Measurements from ENCODE around the gene NEO1.

NEO1 gene

GRCh38 chr15:73240866-73241499, 188.7 kb downstream of the NEO1 start:
- no peak overlapping the region for H3K23ac ChIP-seq (ENCODE audit: low read length)
- peaks cover 1% of the 10 kb centered on the region for H3K9me3 ChIP-seq (ENCODE audit: insufficient read depth, low read depth, low read length)
- no peak overlapping the region for H4K8ac ChIP-seq (ENCODE audit: low read depth, low read length)
- no peak overlapping the region for H2AFZ ChIP-seq (ENCODE audit: insufficient read depth, low read length, poor library complexity)
- H4K12ac ChIP-seq (ENCODE audit: low read depth, low read length), result no peak overlapping the region
- no peak overlapping the region for H3K4me2 ChIP-seq (ENCODE audit: low read length)
- H3K9ac ChIP-seq (ENCODE audit: low read length), result no peak overlapping the region
- no peaks in the 10 kb centered on the region for H3K4me1 ChIP-seq (ENCODE audit: control insufficient read depth in 1 of 2, insufficient read depth in 2 of 2, low read length in 2 of 2)
- no peak overlapping the region for H3K4me3 ChIP-seq (ENCODE audit: low read depth, low read length)
- H3K27ac ChIP-seq (ENCODE audit: low read depth, low read length), result no peak overlapping the region
- H3K4ac ChIP-seq (ENCODE audit: low read depth, low read length), result no peak overlapping the region
- H2AK5ac ChIP-seq (ENCODE audit: low read length), result no peak overlapping the region
- H3K18ac ChIP-seq (ENCODE audit: low read length), result no peak overlapping the region
- H3K79me1 ChIP-seq (ENCODE audit: low read length), result no peaks in the 10 kb centered on the region
- no peaks in the 10 kb centered on the region for H3K36me3 ChIP-seq (ENCODE audit: control insufficient read depth in 1 of 2, insufficient read depth in 2 of 2, low read length in 2 of 2)
- H3K14ac ChIP-seq (ENCODE audit: low read length), result no peak overlapping the region
- no peak overlapping the region for H2BK5ac ChIP-seq (ENCODE audit: low read depth, low read length, poor library complexity)
- no CpG with 5 or more reads among the region's 4 CpGs for WGBS (ENCODE audit: extremely low coverage, insufficient coverage, insufficient read length)
- peak; percentile 63 to 94 for DNase-seq
- H3K27me3 ChIP-seq (ENCODE audit: insufficient read depth, low read length), result no peaks in the 10 kb centered on the region
- no peak overlapping the region for H2BK12ac ChIP-seq (ENCODE audit: low read length)
- H4K91ac ChIP-seq (ENCODE audit: low read depth, low read length), result no peak overlapping the region
- H3K79me2 ChIP-seq (ENCODE audit: control insufficient read depth, insufficient read depth, low read length, poor library complexity), result no peaks in the 10 kb centered on the region
- H2BK120ac ChIP-seq (ENCODE audit: insufficient read depth, low read length, poor library complexity), result no peak overlapping the region

- no peaks in the 10 kb centered on the region for H3K27me3 ChIP-seq (ENCODE audit: insufficient read depth, low read length)
Measured at GRCh38 chr15:73244333-73244732, 192.1 kb downstream of the NEO1 start.

GRCh38 chr15:73246439-73246838, 194.2 kb downstream of the NEO1 start:
- Histone ChIP-seq H2BK5ac (ENCODE audit: low read depth, low read length, poor library complexity) (no peak overlapping the region), H3K9ac (ENCODE audit: low read length) (no peak overlapping the region), H3K4ac (ENCODE audit: low read depth, low read length) (no peak overlapping the region), H2BK12ac (ENCODE audit: low read length) (no peak overlapping the region), H4K12ac (ENCODE audit: low read depth, low read length) (no peak overlapping the region), H3K18ac (ENCODE audit: low read length) (no peak overlapping the region), H3K36me3 (ENCODE audit: control insufficient read depth in 1 of 2, insufficient read depth in 2 of 2, low read length in 2 of 2) (peaks cover 0 to 1% of the 10 kb centered on the region in 2 experiments), H3K27me3 (ENCODE audit: insufficient read depth, low read length) (no peaks in the 10 kb centered on the region), H3K4me1 (ENCODE audit: control insufficient read depth in 1 of 2, insufficient read depth in 2 of 2, low read length in 2 of 2) (no peaks in the 10 kb centered on the region), H3K79me1 (ENCODE audit: low read length) (no peaks in the 10 kb centered on the region), H3K27ac (ENCODE audit: low read depth, low read length) (no peak overlapping the region), H2BK120ac (ENCODE audit: insufficient read depth, low read length, poor library complexity) (no peak overlapping the region), H3K23ac (ENCODE audit: low read length) (no peak overlapping the region), H3K4me3 (ENCODE audit: low read depth, low read length) (no peak overlapping the region), H3K79me2 (ENCODE audit: control insufficient read depth, insufficient read depth, low read length, poor library complexity) (no peaks in the 10 kb centered on the region), H4K91ac (ENCODE audit: low read depth, low read length) (no peak overlapping the region), H3K4me2 (ENCODE audit: low read length) (no peak overlapping the region), H2AFZ (ENCODE audit: insufficient read depth, low read length, poor library complexity) (no peak overlapping the region), H3K9me3 (ENCODE audit: insufficient read depth, low read depth, low read length) (no peaks in the 10 kb centered on the region), H2AK5ac (ENCODE audit: low read length) (no peak overlapping the region), H3K14ac (ENCODE audit: low read length) (no peak overlapping the region), H4K8ac (ENCODE audit: low read depth, low read length) (no peak overlapping the region)
- DNase-seq, result peak; percentile 51 to 75

More at GRCh38 chr15:73244333-73244732, 192.1 kb downstream of the NEO1 start:
- Histone ChIP-seq H2AK5ac (ENCODE audit: low read length) (no peak overlapping the region), H3K79me1 (ENCODE audit: low read length) (no peaks in the 10 kb centered on the region), H3K4ac (ENCODE audit: low read depth, low read length) (no peak overlapping the region), H4K8ac (ENCODE audit: low read depth, low read length) (no peak overlapping the region), H3K9ac (ENCODE audit: low read length) (no peak overlapping the region), H3K18ac (ENCODE audit: low read length) (no peak overlapping the region), H2BK5ac (ENCODE audit: low read depth, low read length, poor library complexity) (no peak overlapping the region), H3K4me2 (ENCODE audit: low read length) (no peak overlapping the region), H3K23ac (ENCODE audit: low read length) (no peak overlapping the region), H3K4me1 (ENCODE audit: control insufficient read depth in 1 of 2, insufficient read depth in 2 of 2, low read length in 2 of 2) (no peaks in the 10 kb centered on the region), H3K36me3 (ENCODE audit: control insufficient read depth in 1 of 2, insufficient read depth in 2 of 2, low read length in 2 of 2) (peaks cover 0 to 1% of the 10 kb centered on the region in 2 experiments), H4K12ac (ENCODE audit: low read depth, low read length) (no peak overlapping the region), H3K4me3 (ENCODE audit: low read depth, low read length) (no peak overlapping the region), H3K9me3 (ENCODE audit: insufficient read depth, low read depth, low read length) (no peaks in the 10 kb centered on the region), H2BK120ac (ENCODE audit: insufficient read depth, low read length, poor library complexity) (no peak overlapping the region), H3K14ac (ENCODE audit: low read length) (no peak overlapping the region), H2BK12ac (ENCODE audit: low read length) (no peak overlapping the region), H3K27ac (ENCODE audit: low read depth, low read length) (no peak overlapping the region), H2AFZ (ENCODE audit: insufficient read depth, low read length, poor library complexity) (no peak overlapping the region), H3K79me2 (ENCODE audit: control insufficient read depth, insufficient read depth, low read length, poor library complexity) (no peaks in the 10 kb centered on the region), H4K91ac (ENCODE audit: low read depth, low read length) (no peak overlapping the region)
- peak in 1 of 2 donors; percentile 19 for DNase-seq
- WGBS (ENCODE audit: extremely low coverage, insufficient coverage, insufficient read length), result no CpG with 5 or more reads among the region's 6 CpGs

- Histone ChIP-seq H4K12ac (ENCODE audit: low read depth, low read length) (no peak overlapping the region), H3K79me1 (ENCODE audit: low read length) (no peaks in the 10 kb centered on the region), H2AK5ac (ENCODE audit: low read length) (no peak overlapping the region), H3K23ac (ENCODE audit: low read length) (no peak overlapping the region), H3K9me3 (ENCODE audit: insufficient read depth, low read depth, low read length) (no peaks in the 10 kb centered on the region), H4K91ac (ENCODE audit: low read depth, low read length) (no peak overlapping the region), H3K14ac (ENCODE audit: low read length) (no peak overlapping the region), H3K18ac (ENCODE audit: low read length) (no peak overlapping the region), H3K79me2 (ENCODE audit: control insufficient read depth, insufficient read depth, low read length, poor library complexity) (no peaks in the 10 kb centered on the region), H2BK5ac (ENCODE audit: low read depth, low read length, poor library complexity) (no peak overlapping the region), H2AFZ (ENCODE audit: insufficient read depth, low read length, poor library complexity) (no peak overlapping the region), H3K4ac (ENCODE audit: low read depth, low read length) (no peak overlapping the region), H3K4me1 (ENCODE audit: control insufficient read depth in 1 of 2, insufficient read depth in 2 of 2, low read length in 2 of 2) (no peaks in the 10 kb centered on the region), H3K27me3 (ENCODE audit: insufficient read depth, low read length) (no peaks in the 10 kb centered on the region), H3K4me3 (ENCODE audit: low read depth, low read length) (no peak overlapping the region), H2BK12ac (ENCODE audit: low read length) (no peak overlapping the region), H3K27ac (ENCODE audit: low read depth, low read length) (no peak overlapping the region), H3K9ac (ENCODE audit: low read length) (no peak overlapping the region), H3K36me3 (ENCODE audit: control insufficient read depth in 1 of 2, insufficient read depth in 2 of 2, low read length in 2 of 2) (peaks cover 0 to 1% of the 10 kb centered on the region in 2 experiments), H3K4me2 (ENCODE audit: low read length) (no peak overlapping the region), H2BK120ac (ENCODE audit: insufficient read depth, low read length, poor library complexity) (no peak overlapping the region), H4K8ac (ENCODE audit: low read depth, low read length) (no peak overlapping the region)
- no peak for DNase-seq
- no CpG with 5 or more reads among the region's 1 CpG for WGBS (ENCODE audit: extremely low coverage, insufficient coverage, insufficient read length)
Measured at GRCh38 chr15:73246898-73247297, 194.6 kb downstream of the NEO1 start.
